ENCODE results near the gene MFNG. TPM values are rescaled to one million over a fixed set of nuclear protein-coding genes. Genes with fewer than 3 reads are reported as not detected.
A peak's percentile ranks its signal among the peaks of the same experiment; 100 is the strongest.

MFNG gene
- total and polyA plus RNA-seq, 5 donors from 2014 or later: 148 to 340 (median 326) TPM

- Histone ChIP-seq H3K9me3 (ENCODE audit: control insufficient read depth in 2 of 2, low read length in 2 of 2) (no peaks in the 10 kb centered on the region), H3K27ac (ENCODE audit: insufficient read depth, low read length, poor library complexity, severe bottlenecking) (no peak overlapping the region), H3K36me3 (ENCODE audit: control insufficient read depth, insufficient read depth, low read length) (no peaks in the 10 kb centered on the region), H3K27me3 (ENCODE audit: control insufficient read depth, insufficient read depth, low read length) (no peaks in the 10 kb centered on the region), H3K4me3 (ENCODE audit: low read depth, low read length) (no peak overlapping the region), H3K4me1 (ENCODE audit: control insufficient read depth, insufficient read depth, low read length, poor library complexity, severe bottlenecking) (peaks cover 18% of the 10 kb centered on the region)
- Mint-ChIP-seq H3K4me1 (peaks cover 0 to 36% (median 15%) of the 10 kb centered on the region in 4 donors), H3K27me3 (peaks cover 71% of the 10 kb centered on the region), H3K9me3 (no peaks in the 10 kb centered on the region), H3K36me3 (no peaks in the 10 kb centered on the region), H3K4me3 (peak overlapping the region in 3 of 4 donors; percentile 68 to 80 (median 80)), H3K27ac (no peak overlapping the region)
- ATAC-seq (ENCODE audit: low read depth in 2 of 2) (no peak), DNase-seq (no peak)
These were observed 66.7 kb downstream of the MFNG start for GRCh38 chr22:37419370-37419968.

Other genes with a start within 250 kb of the MFNG start
- 537 TPM for gene RAC2, start 242.1 kb downstream of the MFNG start, total RNA-seq
- 1,000 to 10,000 TPM in 2 of 4 donors, 100 to 1,000 TPM in 2; 861 to 1,162 (median 988) TPM for gene RAC2, start 242.1 kb downstream of the MFNG start, polyA plus RNA-seq
- 153 TPM for gene CYTH4, start 203.9 kb downstream of the MFNG start, total RNA-seq
- 10 to 100 TPM; 47.4 to 56.9 (median 48.9) TPM for gene CYTH4, start 203.9 kb downstream of the MFNG start, polyA plus RNA-seq
- 0.44 TPM for gene ELFN2, start 58.9 kb downstream of the MFNG start, total RNA-seq
- gene ELFN2, start 58.9 kb downstream of the MFNG start, polyA plus RNA-seq: not detected
- gene CARD10, start 33.0 kb upstream of the MFNG start, total RNA-seq: not detected
- gene CARD10, start 33.0 kb upstream of the MFNG start, polyA plus RNA-seq: not detected
- not detected for gene CDC42EP1, start 74.1 kb upstream of the MFNG start, total RNA-seq
- gene CDC42EP1, start 74.1 kb upstream of the MFNG start, polyA plus RNA-seq: not detected
- gene LGALS2, start 93.7 kb upstream of the MFNG start, total RNA-seq: not detected
- gene LGALS2, start 93.7 kb upstream of the MFNG start, polyA plus RNA-seq: under 1 TPM in 2 of 4 donors, not detected in 2; 0.41 to 0.49 TPM
- 69.7 TPM for gene GGA1, start 122.5 kb upstream of the MFNG start, total RNA-seq
- 10 to 100 TPM; 14.0 to 19.8 (median 16.8) TPM for gene GGA1, start 122.5 kb upstream of the MFNG start, polyA plus RNA-seq
- gene SH3BP1, start 153.3 kb upstream of the MFNG start, total RNA-seq: 126 TPM
- 10 to 100 TPM; 10.1 to 17.8 (median 16.2) TPM for gene SH3BP1, start 153.3 kb upstream of the MFNG start, polyA plus RNA-seq
- gene PDXP, start 172.3 kb upstream of the MFNG start, total RNA-seq: 2.0 TPM
- gene PDXP, start 172.3 kb upstream of the MFNG start, polyA plus RNA-seq: 1 to 10 TPM; 1.1 to 5.8 (median 3.4) TPM
- gene LGALS1, start 189.3 kb upstream of the MFNG start, total RNA-seq: 209 TPM
- gene LGALS1, start 189.3 kb upstream of the MFNG start, polyA plus RNA-seq: 100 to 1,000 TPM; 321 to 829 (median 545) TPM
- gene NOL12, start 200.0 kb upstream of the MFNG start, total RNA-seq: 38.2 TPM
- 10 to 100 TPM; 33.7 to 46.9 (median 41.2) TPM for gene NOL12, start 200.0 kb upstream of the MFNG start, polyA plus RNA-seq
- 24.8 TPM for gene TRIOBP, start 210.7 kb upstream of the MFNG start, total RNA-seq
- gene TRIOBP, start 210.7 kb upstream of the MFNG start, polyA plus RNA-seq: 10 to 100 TPM; 10.9 to 19.2 (median 13.1) TPM